ENCODE data around the gene PTGES. TPM values are rescaled to one million over a fixed set of nuclear protein-coding genes. Genes with fewer than 3 reads are reported as not detected.
A peak's percentile ranks its signal among the peaks of the same experiment; 100 is the strongest.

Gene PTGES
- total RNA-seq, 1 donor from 2014 or later, result 2.9 TPM

DNA sequence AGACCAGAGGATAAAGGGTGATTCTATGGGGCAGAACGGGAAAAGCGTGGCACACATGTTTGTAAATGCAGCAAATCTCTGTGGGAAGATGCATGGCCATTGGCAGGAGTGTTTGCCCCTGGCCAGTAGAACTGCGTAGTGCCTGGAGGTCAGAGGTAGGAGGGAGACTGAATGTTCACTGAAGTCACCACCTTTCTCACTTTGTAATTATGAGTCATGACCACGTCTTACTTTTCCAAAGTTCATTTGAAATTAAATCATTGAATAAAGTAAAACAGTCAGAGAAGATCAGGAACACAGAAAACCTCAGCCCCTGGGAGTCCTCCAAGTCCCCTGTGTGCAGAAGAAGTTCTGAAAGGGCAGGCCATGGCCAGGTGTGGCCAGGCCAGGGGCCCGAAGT lies 4.6 kb downstream of the PTGES start:
- DNase-seq (ENCODE audit: low spot score), result no peak
- H3K27ac Mint-ChIP-seq, result no peak overlapping the region

GRCh38 chr9:129746092-129746777 lies 6.6 kb downstream of the PTGES start:
- Histone ChIP-seq H3K27ac (no peak overlapping the region), H3K9me3 (ENCODE audit: low read depth) (no peaks in the 10 kb centered on the region), H3K4me1 (no peaks in the 10 kb centered on the region), H3K9ac (no peak overlapping the region), H3K79me2 (ENCODE audit: low read depth) (no peaks in the 10 kb centered on the region), H2AFZ (replicated peaks) (no peak overlapping the region), H4K20me1 (ENCODE audit: low read depth) (no peaks in the 10 kb centered on the region), H3K4me3 (no peak overlapping the region), H3K27me3 (no peaks in the 10 kb centered on the region), H3F3A (ENCODE audit: low read depth) (no peaks in the 10 kb centered on the region), H3K4me2 (no peak overlapping the region), H3K36me3 (no peaks in the 10 kb centered on the region)
- TF ChIP-seq EZH2phosphoT487 (IDR thresholded peaks at IDR 0.05), result no peak
- no peak for TF ChIP-seq EZH2 (IDR thresholded peaks at IDR 0.05)
- TF ChIP-seq, protein P1, sequence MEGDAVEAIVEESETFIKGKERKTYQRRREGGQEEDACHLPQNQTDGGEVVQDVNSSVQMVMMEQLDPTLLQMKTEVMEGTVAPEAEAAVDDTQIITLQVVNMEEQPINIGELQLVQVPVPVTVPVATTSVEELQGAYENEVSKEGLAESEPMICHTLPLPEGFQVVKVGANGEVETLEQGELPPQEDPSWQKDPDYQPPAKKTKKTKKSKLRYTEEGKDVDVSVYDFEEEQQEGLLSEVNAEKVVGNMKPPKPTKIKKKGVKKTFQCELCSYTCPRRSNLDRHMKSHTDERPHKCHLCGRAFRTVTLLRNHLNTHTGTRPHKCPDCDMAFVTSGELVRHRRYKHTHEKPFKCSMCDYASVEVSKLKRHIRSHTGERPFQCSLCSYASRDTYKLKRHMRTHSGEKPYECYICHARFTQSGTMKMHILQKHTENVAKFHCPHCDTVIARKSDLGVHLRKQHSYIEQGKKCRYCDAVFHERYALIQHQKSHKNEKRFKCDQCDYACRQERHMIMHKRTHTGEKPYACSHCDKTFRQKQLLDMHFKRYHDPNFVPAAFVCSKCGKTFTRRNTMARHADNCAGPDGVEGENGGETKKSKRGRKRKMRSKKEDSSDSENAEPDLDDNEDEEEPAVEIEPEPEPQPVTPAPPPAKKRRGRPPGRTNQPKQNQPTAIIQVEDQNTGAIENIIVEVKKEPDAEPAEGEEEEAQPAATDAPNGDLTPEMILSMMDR (IDR thresholded peaks at IDR 0.05), result no peak
- DNase-seq (ENCODE audit: low spot score), result no peak
- H3K27me3 Mint-ChIP-seq (ENCODE audit: insufficient read depth, low read depth), result peaks cover 11% of the 10 kb centered on the region
- H3K4me3 Mint-ChIP-seq, result no peak overlapping the region
- no peak overlapping the region for H3K27ac Mint-ChIP-seq
- no peaks in the 10 kb centered on the region for H3K9me3 Mint-ChIP-seq
- H3K4me1 Mint-ChIP-seq, result peaks cover 3% of the 10 kb centered on the region
- no peaks in the 10 kb centered on the region for H3K36me3 Mint-ChIP-seq

More for the DNA sequence above, 4.6 kb downstream of the PTGES start:
- H3F3A ChIP-seq (ENCODE audit: low read depth), result no peaks in the 10 kb centered on the region
- H3K4me3 ChIP-seq, result no peak overlapping the region
- no peak overlapping the region for H2AFZ ChIP-seq (replicated peaks)
- Mint-ChIP-seq H3K4me3 (no peak overlapping the region), H3K9me3 (no peaks in the 10 kb centered on the region), H3K4me1 (peaks cover 15% of the 10 kb centered on the region), H3K27me3 (ENCODE audit: insufficient read depth, low read depth) (peaks cover 10% of the 10 kb centered on the region), H3K36me3 (no peaks in the 10 kb centered on the region)
- no peaks in the 10 kb centered on the region for H3K27me3 ChIP-seq
- H3K4me2 ChIP-seq, result no peak overlapping the region
- H3K9ac ChIP-seq, result no peak overlapping the region
- no peak overlapping the region for H3K27ac ChIP-seq
- no peaks in the 10 kb centered on the region for H3K9me3 ChIP-seq (ENCODE audit: low read depth)
- TF ChIP-seq EZH2phosphoT487 (IDR thresholded peaks at IDR 0.05) (no peak), EZH2 (IDR thresholded peaks at IDR 0.05) (no peak)
- TF ChIP-seq, protein P1 (IDR thresholded peaks at IDR 0.05), result no peak
- H3K36me3 ChIP-seq, result no peaks in the 10 kb centered on the region
- H3K79me2 ChIP-seq (ENCODE audit: low read depth), result no peaks in the 10 kb centered on the region
- no peaks in the 10 kb centered on the region for H4K20me1 ChIP-seq (ENCODE audit: low read depth)
- peaks cover 15% of the 10 kb centered on the region for H3K4me1 ChIP-seq

DNA sequence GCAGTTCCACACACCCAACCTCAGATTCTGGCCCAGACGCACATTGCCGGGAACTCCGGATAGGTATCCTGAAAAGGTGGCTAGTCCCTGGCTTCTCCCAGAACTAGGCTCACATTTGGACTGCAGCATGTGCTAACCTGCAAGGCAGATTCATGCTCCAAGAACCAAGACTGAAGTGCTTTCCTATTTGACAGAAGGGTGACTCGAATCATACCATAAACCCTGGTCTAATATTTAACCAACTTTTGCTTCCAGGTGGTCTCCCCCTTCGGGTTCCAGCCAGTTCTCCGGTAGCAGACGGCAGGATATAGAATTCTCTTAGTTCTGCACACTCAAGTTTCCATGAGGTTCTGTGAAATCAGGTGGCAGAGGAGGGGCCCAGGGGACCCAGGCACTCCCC lies 7.6 kb downstream of the PTGES start:
- no peak overlapping the region for H3K9ac ChIP-seq
- no peak overlapping the region for H3K27ac ChIP-seq
- no peaks in the 10 kb centered on the region for H3K9me3 Mint-ChIP-seq
- TF ChIP-seq EZH2 (IDR thresholded peaks at IDR 0.05) (no peak), EZH2phosphoT487 (IDR thresholded peaks at IDR 0.05) (no peak)
- TF ChIP-seq, protein P1 (IDR thresholded peaks at IDR 0.05), result no peak
- no peaks in the 10 kb centered on the region for H3K4me1 ChIP-seq
- H3K27me3 Mint-ChIP-seq (ENCODE audit: insufficient read depth, low read depth), result peaks cover 11% of the 10 kb centered on the region
- H3K36me3 ChIP-seq, result no peaks in the 10 kb centered on the region
- H3K4me3 ChIP-seq, result no peak overlapping the region
- H3K36me3 Mint-ChIP-seq, result no peaks in the 10 kb centered on the region
- H2AFZ ChIP-seq (replicated peaks), result no peak overlapping the region
- H3F3A ChIP-seq (ENCODE audit: low read depth), result no peaks in the 10 kb centered on the region
- H3K27me3 ChIP-seq, result no peaks in the 10 kb centered on the region
- H3K27ac Mint-ChIP-seq, result peak overlapping the region; percentile 21
- H3K9me3 ChIP-seq (ENCODE audit: low read depth), result no peaks in the 10 kb centered on the region
- H3K79me2 ChIP-seq (ENCODE audit: low read depth), result no peaks in the 10 kb centered on the region
- H3K4me1 Mint-ChIP-seq, result peaks cover 3% of the 10 kb centered on the region
- no peak for DNase-seq (ENCODE audit: low spot score)
- H3K4me3 Mint-ChIP-seq, result no peak overlapping the region
- H4K20me1 ChIP-seq (ENCODE audit: low read depth), result no peaks in the 10 kb centered on the region
- H3K4me2 ChIP-seq, result no peak overlapping the region
